Activated T-cell treated with anti-CD3 and anti-CD28 coated beads for 48 hours (primary cell): Measurements from ENCODE around the gene CREB5.
"Not testable (repeated sequence)": the region's sequence is repeated elsewhere in the genome, so short reads cannot be mapped to it uniquely, and the experiment has no call there.

ENCODE experiments used
- DNase-seq: peaks from one replicate; pipeline ENCODE4 v3.0.0-alpha.2; 2020; ENCODE audit warnings: low read depth

CREB5 gene

GRCh38 chr7:28581351-28581750 is 169.0 kb downstream of the CREB5 start:
- DNase-seq = no peak

GRCh38 chr7:28582226-28582625 is 169.9 kb downstream of the CREB5 start:
- DNase-seq = no peak

DNA sequence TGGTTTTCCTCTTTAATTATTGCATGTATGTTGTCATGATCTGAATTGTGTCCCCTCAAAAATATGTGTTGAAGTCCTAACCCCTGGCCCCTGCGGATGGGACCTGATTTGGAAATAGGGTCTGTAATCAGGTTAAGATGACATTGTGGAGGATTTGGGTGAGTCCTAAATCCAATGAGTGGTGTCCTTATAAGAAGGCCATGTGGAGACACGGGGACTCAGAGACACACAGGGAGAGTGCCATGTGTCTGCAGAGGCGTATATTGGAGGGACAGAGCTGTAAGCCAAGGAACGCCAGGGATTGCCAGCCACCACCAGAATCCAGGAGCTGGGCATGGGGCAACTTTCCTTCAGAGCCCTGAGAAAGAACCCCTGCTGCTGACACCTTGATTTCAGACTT is 171.9 kb downstream of the CREB5 start:
- DNase-seq = no peak

DNA sequence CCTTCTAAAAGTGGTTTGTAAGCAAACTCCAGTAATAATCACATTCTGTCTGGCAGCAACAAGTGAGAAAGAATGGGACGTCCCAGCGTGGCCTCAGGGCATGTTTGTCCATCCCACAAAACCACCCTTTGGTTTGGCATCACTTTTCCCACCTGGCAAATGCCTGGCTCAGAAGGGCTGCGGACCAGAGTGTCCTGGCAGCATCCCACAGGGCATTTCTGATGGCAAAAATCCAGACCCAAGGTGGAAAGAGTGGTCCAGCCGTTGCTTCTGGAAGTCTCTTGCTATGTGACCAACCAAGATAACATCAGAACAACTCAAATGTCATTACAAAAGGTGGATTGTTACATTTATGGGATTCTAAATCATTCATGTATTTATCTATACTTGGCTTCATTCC is 174.4 kb downstream of the CREB5 start:
- DNase-seq = no peak

DNA sequence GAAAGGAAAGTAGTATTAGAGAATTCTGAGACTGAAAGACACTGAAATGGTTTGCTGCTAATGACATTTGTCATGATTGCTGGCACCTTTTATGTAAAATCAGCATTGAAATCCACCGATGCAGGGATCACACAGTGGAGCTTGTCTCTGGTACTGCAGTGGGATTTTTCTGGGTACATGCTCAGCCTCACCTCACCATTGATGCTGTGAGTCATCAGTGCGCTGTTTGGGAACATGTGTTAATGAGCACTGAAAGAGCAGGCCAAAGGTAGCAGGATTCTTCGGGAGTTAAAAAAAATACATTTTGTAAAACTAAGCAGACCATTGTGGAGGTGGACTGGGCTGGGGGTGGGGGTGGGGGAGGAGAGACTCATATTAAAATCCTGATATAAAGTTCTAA is 174.9 kb downstream of the CREB5 start:
- DNase-seq = no peak

DNA sequence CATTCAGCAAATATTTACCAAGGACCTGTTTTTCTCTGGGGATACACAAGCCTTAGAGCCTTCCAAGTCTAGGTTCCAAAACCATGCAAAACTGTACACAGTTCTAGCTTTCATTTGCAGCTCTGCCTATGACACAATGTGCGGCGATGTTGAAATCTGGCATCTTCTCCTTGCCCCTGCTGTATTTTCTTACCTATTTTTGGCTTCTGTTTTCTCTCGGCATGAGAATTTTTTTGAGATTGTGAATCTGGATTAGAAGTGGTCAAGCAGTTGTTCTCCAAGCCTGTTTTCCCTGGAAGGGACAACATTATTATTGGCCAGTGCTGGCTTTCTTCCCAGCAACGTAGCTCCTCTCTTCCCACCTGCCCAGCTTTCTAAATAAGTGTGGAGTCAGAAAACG is 176.3 kb downstream of the CREB5 start:
- DNase-seq = no peak

- no peak for DNase-seq
Observed at GRCh38 chr7:28591041-28591674, 178.8 kb downstream of the CREB5 start.

DNA sequence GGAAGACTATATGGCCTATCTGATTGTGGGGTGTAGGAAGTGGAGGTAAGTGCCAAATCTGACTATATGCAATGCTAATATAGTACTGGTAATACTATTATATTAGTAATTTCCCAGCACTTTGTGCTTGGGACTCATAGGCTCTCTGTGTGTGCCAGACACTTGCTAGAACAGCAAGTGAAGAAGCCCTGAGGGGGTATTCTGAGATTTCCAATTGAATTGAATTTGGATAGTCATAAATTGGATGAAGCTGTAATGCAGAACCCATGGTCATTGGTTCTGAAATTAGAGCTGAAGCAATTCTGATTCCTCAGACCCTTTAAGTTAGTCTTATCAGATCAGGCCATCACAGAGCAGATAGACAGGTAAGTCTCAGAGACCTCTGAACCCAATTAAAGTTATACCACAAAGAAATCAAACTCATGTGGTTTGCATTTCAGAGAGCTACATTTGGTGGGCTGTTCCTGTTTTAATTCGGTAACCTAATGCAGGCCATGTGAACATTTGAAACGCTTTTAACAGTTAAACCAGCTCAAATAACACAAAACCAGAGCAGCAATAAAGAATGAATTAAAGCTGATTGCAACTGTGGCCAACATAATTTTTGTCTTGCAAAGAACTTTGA is 179.5 kb downstream of the CREB5 start:
- DNase-seq = no peak

DNA sequence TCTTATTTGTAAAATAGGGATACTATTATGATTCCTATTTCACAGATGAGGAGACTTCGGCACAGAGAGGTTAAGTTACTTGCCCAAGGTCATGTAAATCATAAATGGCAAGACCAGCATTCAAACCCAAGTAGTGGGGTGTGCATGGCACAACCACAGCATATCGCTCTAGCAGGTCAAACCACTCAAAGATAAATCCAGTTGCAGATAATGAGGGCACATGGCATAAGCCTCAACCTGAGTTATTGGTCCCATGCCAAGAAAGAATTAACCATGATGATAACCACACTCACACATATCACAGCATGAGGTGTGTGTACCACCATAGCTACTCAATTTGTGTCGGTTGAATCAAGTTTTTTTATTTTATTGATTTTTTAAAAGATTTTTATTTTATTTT is 180.5 kb downstream of the CREB5 start:
- DNase-seq = no peak

GRCh38 chr7:28595076-28595475 is 182.8 kb downstream of the CREB5 start:
- DNase-seq = no peak

DNA sequence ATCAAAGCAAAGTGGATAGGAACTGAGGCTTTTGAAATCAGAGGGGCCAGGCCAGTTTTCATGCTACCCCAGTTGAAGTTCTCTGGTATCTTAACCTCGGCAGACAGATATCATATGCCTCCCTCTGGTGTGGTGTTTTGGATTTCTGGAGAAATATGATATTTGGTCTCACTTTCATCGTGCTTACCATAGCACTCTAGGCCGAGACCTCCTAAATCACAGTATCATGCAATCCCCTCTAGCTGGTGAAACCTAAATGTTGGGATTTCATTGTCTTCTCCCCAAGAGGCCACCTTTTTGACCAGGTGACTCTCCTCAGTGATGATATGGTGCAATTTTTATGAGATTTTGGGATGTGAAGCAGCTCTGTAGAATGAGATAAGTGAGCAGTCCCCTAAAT is 183.5 kb downstream of the CREB5 start:
- no peak for DNase-seq

- DNase-seq = no peak
Observed at GRCh38 chr7:28596245-28596935, 184.1 kb downstream of the CREB5 start.

- DNase-seq = no peak
Observed at GRCh38 chr7:28597284-28597683, 185.0 kb downstream of the CREB5 start.

DNA sequence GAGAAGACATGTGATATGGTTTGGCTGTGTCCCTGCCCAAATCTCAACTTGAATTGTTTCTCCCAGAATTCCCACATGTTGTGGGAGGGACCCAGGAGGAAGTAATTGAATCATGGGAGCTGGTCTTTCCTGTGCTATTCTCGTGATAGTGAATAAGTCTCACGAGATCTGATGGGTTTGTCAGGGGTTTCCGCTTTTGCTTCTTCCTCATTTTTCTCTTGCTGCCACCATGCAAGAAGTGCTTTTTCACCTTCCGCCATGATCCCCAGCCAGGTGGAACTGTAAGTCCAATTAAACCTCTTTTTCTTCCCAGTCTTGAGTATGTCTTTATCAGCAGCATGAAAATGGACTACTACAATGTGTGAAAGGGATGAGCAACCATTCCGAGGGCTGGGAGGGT is 185.7 kb downstream of the CREB5 start:
- DNase-seq = not testable (repeated sequence)

- no peak for DNase-seq
Observed at GRCh38 chr7:28598586-28598985, 186.3 kb downstream of the CREB5 start.

DNA sequence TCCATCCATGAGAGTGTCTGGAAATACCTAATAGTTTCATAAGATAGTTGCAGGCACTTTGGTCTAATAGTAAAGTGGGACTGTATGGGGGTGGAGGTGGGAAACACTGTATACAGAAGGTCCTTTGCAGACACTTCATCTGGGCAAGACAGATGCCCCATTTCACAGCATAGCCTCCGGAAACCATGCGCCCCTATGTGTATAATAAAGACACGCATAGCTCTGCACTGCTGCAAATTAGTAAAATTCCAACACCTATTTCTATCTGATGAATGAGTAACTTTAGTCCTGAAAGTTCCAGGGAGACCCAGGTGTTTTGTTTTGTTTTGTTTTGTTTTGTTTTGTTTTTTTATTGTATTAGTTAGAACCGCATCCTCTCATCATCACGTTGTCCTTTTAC is 187.1 kb downstream of the CREB5 start:
- DNase-seq = no peak

- DNase-seq = no peak
Observed at GRCh38 chr7:28602282-28602681, 190.0 kb downstream of the CREB5 start.

DNA sequence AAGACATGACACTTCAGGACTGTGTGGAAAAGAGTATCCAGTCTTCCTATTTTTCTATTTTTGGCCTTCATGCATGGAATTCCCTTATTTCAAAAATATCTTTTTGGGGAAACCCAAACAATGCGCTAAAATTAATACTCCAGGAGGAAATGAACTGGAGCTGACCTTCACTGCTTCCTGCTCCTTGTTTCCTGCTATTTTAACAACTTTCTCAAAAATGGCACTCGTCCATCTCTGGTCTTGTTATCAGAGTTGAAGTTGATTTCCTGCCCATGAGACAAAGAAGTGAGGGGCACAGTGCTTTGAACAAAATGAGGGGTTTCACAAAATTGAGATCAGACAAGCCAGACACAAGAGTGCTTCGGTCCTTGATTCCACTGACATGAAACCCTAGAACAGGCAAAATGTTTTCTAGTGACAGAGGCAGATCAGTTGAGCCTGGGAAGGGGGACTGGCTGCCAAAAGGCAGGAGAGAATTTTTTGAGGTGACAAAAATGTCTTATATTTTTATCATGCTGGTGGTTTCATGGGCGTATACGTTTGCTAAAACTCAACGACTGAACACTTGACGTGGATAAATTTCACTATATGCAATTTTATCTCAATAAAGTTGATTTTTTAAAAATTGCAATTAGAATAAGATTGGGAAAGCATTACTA is 193.2 kb downstream of the CREB5 start:
- DNase-seq = no peak

DNA sequence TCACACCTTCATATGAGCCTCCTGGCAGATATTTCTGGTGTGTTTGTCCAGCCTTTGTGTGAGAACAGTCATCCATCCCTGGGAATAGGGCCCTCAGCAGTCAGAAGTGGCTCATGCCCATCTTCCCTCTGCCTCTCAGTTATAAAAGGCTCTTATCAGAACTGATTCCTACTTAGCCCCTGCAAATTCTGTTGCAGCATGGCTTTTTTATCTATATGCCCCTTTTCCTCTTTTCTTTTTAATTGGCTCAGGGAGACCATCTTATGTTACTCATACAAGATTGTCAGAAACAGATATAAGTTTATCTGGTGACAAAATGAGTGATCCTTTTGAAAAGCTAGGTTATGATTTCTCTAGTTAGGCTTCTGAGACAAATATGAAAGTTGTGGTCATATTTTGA is 194.1 kb downstream of the CREB5 start:
- no peak for DNase-seq

- no peak for DNase-seq
Observed at GRCh38 chr7:28607855-28608193, 195.5 kb downstream of the CREB5 start.

DNA sequence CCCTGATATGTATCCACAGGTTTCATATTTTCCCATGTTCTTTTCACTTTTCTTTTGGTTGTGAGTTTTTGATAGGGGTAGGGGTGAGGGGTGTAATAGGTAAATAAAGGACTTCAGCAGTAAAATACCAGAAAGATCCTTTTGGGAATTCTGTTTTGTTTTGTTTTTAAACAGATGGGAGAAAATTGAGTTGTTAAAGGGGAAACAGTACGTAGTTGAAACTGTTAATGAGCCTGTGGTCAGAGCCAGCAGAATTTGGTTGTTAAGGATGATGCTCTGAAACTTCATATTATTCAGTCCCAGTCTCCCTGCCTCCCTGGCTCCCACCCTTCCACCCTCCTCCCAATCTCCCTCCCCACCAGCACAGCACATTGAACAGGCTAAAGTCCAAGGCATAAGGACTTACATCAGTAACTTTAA is 195.9 kb downstream of the CREB5 start:
- no peak for DNase-seq

DNA sequence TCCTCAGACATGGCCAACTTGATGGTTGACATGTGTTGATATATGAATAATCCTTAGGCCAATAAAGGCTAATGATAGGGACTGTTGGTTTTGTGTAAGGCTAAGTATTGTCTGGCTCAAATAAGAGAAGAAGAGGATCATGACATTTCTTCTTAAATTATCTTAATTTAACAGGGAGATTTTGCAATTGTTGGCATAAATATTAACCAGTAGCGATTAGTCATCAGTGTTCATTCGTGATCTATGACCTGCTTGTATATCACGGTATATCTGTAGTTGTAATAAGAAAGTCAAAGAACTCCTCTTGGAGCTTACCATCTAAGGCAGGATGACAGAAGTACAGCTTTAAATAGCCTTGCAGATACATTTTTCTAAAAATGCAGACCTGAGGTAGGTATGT is 196.4 kb downstream of the CREB5 start:
- DNase-seq = no peak

GRCh38 chr7:28609608-28610007 is 197.3 kb downstream of the CREB5 start:
- DNase-seq = no peak
